Measurements from ENCODE around the gene AGT.
A peak's percentile ranks its signal among the peaks of the same experiment; 100 is the strongest.

The AGT gene

DNA sequence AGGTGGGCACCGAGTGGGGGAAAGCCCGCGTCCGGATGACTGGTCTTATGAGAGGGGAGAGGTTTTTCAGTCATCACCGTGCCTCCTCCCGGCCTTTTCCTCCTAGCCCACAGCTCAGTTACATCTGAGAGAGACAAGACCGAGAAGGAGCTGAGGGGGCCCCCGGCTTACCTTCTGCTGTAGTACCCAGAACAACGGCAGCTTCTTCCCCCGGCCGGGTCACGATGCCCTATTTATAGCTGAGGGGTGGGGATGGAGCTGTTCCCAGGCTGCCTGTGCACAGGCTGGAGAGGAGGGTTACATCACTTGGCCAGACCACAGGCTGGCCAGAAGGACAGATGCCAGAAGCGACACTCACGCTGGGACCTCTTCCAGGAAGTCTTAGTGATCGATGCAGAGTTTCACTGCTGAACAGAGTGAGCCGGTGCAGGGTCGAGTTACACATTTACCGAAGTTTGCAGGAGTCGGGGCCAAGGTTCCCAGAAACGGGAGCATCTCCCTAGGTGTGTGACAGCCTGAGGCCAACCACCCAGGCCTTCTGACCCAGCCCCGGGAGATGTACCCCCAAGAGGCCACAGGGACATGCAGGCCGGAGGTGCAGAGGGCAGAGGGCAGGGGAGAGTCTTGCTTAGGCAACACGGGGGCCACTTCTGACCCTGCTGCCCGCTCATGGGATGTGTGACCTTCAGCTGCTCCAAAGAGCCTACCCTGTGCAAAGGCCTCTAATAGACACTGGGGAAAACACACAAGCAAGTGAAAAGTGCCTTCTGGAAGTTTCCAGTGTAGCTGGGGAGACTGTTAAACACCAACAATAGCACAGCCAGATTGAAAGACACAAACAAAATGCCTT lies at the start of gene AGT:
Gene AGT, minus strand, starts transcription at position 208 of the 850 bp plus-strand sequence. CDS start 3,299 bp downstream, outside the sequence.
- DNase-seq (ENCODE audit: low read depth in 2 of 2) = peak; percentile 28 to 38

GRCh38 chr1:230761443-230762167 lies 47.7 kb upstream of the AGT start:
- DNase-seq (ENCODE audit: low read depth in 2 of 2) = no peak

- DNase-seq (ENCODE audit: low read depth in 2 of 2) = no peak
These were observed 46.5 kb upstream of the AGT start for GRCh38 chr1:230760360-230760827.

GRCh38 chr1:230759369-230760065 lies 45.6 kb upstream of the AGT start:
- DNase-seq (ENCODE audit: low read depth in 2 of 2) = no peak

GRCh38 chr1:230758709-230759368 lies 44.9 kb upstream of the AGT start:
- peak; percentile 52 to 56 for DNase-seq (ENCODE audit: low read depth in 2 of 2)

DNA sequence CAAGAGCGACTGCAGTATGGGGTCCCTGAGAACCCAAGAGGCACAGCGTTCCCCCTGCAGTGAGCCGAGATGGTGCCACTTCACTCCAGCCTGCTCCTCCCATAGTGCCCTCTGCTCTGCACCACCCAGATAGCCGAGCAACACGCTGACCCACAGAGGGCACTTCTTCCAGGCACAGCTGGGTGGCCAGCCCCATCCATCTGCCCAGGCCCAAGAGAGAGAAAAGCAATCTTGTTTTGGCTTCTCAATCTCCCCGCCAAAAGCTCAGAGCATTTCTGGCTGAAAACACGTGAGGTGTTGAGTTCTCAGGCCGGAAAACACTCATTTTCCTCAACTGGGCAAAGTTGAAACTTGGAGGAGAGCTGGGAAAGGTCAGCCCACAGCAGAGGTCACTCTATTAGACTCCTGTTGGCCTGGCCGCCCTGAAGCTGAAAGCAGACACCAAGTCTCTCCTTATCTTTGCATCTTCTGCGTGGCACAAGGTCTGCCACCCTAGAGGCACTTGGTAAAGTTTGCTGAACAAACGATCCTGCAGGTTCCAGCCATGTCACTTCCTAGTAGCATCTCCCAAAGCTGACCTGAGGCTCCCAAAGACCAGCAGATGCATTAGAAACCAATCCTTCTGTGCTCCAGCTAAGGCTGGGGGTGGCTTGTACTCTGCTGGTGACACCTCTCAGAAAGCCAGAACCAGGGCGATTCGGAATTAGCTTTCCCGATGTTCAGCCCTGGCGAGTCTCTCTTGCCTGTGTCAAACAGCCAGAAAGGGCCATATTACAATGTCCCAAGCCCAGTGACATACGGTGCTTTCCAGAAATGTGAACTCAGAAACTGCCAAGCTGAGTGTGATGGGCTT lies 44.2 kb upstream of the AGT start:
- no peak for DNase-seq (ENCODE audit: low read depth in 2 of 2)

DNA sequence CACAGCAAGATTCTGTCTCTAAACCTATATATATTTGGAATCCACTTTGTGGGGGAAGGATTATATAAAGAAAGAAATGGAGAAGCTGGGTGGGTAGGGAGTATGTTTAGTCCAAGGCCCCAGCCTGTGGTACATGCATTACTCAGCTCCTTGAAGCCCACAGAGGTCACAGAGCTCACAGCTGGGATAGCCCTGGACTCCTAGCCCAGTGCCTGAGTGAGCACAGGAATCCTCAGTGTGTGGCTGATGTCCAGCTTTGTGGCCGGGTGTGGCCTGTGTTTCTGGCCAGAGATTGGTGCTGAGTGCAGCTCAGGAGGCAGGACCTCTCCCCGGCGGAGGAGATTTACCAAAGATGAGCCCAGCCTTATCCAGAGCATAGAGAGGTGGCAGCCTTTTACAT lies 40.9 kb upstream of the AGT start:
- no peak for DNase-seq (ENCODE audit: low read depth in 2 of 2)

DNA sequence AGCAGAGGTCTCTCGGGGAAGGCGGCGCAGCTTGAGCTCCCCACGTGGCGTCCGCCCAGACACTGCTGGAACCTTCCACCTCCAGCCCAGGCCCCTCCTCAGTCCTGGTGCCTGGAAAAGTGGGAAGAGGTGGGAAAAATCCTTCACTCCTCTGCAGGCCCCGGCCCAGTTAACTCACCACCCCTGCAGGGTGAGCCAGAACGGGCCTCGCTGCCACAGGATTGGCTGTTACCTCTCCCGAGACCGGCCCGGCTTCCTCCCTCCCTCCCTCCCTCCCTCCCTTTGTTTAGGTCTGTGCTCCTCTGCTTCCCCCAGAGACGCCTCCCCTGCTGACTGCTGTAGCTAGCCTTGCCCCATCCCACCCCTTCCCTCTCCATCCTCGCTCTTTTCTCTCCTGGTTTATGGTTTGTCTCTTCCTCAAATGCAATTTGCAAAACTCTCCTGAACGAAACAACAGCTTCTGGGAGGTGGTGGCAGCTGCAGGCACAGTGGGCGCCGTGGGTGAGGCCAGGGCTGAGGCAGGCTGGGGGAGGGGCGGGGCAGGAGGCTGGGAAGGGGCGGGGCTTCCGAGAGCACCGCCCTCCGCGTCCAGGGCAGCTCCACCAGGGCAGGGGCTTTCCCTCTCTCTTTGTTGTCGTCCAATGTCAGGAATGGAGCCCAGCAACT lies 39.8 kb upstream of the AGT start:
- DNase-seq (ENCODE audit: low read depth in 2 of 2) = no peak

GRCh38 chr1:230753191-230753585 lies 39.3 kb upstream of the AGT start:
- DNase-seq (ENCODE audit: low read depth in 2 of 2) = no peak

DNA sequence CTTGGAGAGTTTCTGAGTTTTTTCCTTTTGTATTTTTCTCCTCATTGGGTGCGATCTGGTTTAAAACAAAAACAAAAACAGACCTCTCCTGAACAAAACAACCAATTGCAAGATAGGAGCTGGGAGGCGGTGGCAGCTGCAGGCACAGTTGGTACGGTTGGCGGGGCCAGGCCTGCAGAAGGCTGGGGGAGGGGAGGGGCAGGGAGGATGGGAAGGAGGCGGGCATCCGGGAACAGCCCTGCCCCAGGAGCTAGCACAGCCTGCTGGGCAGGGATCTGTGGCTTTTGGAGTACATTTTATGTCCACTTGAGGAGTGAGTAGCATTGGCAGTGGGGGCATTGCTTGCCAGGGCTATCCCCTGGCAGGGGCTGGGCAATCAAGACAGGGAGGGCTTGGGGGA lies 38.5 kb upstream of the AGT start:
- DNase-seq (ENCODE audit: low read depth in 2 of 2) = no peak

GRCh38 chr1:230750986-230751625 lies 37.2 kb upstream of the AGT start:
- DNase-seq (ENCODE audit: low read depth in 2 of 2) = no peak

DNA sequence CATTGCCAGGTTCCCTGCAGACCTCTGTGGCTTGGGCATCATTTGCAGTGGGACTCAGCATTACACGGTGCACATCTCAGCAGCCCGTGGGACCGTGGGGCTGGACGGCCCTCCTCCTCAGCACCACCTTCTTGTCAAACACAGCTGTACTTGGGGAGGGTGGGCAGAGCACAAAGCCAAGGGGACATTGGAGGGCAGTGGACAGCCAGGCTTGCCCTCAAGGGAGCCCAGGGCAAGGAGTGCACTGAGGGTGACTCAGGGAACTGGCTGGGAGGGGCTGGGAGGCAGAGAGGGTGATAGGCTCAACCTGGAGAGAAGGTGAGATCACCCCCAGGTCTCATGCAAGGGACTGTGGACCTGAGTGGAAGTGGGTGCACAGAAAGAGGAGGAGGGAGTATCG lies 36.7 kb upstream of the AGT start:
- no peak for DNase-seq (ENCODE audit: low read depth in 2 of 2)

DNA sequence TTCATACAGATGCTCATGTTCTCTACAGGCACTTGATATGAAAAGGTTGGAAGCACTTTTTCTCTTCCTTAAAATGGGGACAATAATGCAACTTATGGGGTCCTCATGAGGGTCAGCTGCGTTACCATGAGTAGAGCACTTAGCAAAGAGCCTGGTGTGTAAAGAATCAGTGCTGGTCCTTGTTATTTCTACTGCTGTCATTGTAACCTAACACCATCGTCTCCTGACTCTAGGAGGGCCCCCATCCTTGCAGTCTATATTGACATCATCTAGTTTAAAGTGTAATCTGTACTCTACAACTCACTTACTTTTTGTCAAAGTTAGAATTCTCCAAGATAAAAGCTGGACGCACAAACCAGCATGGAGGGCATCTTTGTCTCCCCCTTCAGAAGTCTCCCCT lies 35.7 kb upstream of the AGT start:
- DNase-seq (ENCODE audit: low read depth in 2 of 2) = no peak

- no peak for DNase-seq (ENCODE audit: low read depth in 2 of 2)
These were observed 35.2 kb upstream of the AGT start for GRCh38 chr1:230749150-230749549.

DNA sequence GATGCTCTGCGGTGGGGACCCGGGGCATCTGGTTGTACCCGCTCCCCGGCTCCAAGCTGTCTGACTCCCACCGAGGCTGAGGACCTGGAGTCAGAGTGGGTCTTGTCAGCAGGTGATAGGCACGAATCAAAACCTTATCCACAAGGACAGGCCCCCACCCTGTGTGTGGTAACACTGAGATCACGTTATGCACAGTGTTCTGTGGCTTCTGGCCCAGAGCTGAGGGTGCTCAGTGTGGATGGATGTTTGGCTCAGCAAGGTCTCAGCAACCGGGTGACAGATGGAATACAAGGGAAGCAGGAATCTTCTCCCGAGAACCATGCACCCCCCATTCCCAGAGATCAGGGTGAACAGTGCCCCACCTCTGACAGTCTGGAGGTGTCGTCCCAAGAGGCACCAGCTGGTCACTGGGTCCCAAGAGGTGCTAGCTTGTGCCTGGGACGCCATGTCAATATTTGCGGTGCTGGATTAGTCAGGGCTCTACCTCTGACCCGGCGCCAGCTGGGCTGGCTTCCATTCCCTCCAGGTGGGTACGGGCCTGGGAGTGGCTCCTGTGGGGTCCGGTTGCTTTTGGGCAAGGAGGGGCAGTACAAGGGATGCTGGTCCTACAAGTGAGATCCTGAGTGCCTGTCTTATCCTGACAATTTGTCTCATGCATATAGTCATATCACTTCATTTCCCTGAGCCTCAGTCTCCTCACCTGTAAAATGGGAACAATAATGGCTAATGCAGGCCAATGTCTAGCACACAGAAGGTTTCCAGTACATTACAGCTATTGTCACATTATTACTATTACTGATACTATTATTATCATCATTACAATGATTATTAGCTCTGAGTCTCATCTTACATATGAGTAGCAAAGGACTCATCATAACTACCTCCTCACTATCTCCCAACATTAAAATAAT lies 34.2 kb upstream of the AGT start:
- no peak for DNase-seq (ENCODE audit: low read depth in 2 of 2)

- DNase-seq (ENCODE audit: low read depth in 2 of 2) = no peak
These were observed 33.3 kb upstream of the AGT start, which contains the start of gene CAPN9 for GRCh38 chr1:230747127-230747730. Gene CAPN9, plus strand, starts transcription at chr1:230747388. Its CDS starts 109 bp downstream, at chr1:230747497.

- no peak for DNase-seq (ENCODE audit: low read depth in 2 of 2)
These were observed 32.7 kb upstream of the AGT start for GRCh38 chr1:230746617-230747016.

GRCh38 chr1:230745071-230745470 lies 31.1 kb upstream of the AGT start:
- no peak for DNase-seq (ENCODE audit: low read depth in 2 of 2)

Measured in fibroblast of skin of left biceps (primary cell).